OCI-M1 (cell line): Measurements from ENCODE around the gene SRPX.

Experiments used
- DNase-seq: peaks from one replicate; lab custom pipeline; 2025; lab: John Stamatoyannopoulos, UW

The SRPX gene

DNA sequence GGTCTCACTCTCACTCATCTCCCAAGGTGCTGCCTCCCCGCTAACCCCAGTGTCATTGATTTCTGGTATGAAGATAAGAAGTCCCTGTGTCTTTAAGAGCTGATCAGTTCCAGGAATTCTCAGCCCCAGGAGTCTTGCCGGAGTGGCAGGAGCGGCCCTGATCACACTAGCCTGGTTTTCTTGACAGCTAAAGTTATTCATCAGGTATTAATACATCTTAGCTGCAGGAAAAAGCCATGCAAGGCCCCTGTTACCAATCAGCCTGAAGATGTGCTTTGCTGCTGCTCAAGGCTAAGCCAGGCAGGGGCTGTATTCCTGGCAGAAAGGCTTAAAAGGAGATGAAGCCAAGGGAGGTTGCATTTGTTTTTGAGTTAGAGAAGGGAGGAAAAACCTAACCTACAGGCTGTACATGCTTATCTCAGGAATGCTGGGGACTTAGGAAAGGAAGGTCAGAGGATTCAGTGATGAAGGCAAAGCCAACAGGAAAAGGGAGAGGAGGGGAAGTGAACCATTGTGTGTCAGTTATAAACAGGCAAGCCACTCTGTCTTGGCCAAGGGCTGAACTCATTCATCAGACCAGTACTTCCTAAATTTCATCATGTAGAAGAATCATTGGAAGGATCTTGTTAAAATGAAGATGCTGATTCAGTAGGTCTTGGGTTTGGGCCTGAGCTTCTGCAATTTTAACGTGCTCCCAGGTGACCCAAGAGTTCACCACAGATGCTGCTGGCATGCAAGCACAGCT is 8.6 kb downstream of the SRPX start:
- DNase-seq: no peak

DNA sequence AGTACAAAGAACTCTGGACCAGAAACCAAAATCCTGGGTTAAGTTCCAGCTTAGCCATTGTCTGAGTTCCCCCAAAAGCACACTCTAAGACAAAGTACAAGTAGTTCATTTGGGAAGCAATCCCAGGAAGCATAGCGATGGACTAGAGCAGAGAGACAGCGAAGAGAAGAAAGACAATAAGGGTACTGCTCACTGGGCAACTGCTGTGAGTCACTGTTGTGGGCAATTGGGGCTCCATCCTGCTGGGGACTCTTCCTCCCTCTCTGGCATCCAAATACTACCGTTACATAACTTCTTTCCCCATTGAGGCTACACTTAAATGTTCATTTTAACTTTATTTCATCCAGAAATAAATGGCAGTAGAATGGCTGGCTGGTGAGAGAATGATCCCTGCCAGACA is 14.1 kb downstream of the SRPX start:
- DNase-seq: no peak

DNA sequence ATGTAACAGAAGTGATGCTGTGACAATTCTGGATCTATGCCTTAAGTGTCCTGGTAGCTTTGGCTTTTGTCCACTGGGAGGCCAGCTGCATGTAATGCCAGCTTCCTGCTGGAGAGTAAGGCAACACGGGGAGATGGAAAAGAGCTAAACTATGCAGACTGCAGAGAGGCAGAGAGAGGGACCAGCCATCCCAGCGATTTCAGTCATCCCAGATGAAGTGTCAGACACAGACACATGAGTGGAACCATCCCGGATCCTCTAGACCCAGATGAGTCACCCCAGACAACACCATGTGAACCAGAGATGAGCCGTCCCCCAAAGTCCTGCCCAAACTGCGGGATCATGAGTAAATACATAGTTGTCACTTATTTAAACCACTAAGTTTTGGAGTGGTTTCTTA is 14.6 kb downstream of the SRPX start:
- no peak for DNase-seq

DNA sequence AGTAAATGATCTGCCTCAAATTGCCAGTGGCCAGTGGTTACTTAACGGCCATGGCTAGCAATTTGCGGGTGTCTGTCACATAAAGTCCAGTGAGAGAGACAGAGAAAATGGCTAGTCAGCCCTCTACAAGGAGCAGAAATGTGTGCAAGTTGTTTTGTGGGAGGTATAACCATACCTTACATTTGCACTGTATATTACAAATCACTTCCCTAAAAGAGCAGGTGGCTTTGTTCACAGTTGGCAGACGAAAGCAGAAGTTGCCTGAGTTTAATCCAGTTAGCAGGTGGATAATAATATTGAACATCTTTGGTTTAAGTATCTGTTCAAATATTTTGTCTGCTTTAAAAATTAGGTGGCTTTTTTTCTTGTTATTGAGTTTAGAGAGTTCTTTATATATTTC is 15.6 kb downstream of the SRPX start:
- DNase-seq: peak; percentile 7

DNA sequence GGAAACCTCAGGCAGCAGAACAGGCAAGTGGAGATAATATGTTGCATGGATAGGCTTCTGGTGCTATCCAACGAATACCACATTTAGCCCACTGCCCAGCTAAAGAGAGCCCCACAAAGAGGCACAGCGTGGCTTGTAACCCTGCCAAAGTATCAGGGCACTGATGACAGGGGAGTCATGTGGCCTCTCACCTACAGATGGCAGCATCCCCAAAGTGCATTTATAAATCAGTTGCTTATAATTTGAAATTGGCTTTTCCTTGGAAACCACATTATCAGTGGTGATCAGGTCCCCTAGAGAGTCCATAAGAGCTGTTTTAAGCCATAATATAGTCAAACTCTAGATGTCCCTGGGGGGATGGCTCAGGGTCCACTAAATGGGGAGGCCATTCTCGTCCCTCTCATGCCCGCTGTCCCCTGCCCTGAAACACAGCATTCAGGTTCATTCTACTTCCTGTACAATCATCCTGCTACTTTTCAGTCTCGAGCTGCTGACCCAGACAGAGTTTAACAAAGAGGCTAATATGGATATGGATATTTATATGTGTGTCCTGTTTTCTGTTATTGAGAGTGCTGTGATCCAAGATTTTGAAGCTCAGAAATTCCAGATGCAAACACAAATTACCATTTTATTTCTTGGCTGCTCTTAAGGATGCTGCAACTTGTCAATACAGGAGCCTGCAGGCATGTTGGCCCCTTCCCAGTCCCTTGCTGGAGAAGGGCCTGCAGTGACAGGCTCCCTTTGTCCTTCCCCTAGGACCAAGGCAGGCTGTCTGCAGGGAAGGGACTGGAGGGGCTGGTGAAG is 28.5 kb downstream of the SRPX start:
- DNase-seq: peak; percentile 28

DNA sequence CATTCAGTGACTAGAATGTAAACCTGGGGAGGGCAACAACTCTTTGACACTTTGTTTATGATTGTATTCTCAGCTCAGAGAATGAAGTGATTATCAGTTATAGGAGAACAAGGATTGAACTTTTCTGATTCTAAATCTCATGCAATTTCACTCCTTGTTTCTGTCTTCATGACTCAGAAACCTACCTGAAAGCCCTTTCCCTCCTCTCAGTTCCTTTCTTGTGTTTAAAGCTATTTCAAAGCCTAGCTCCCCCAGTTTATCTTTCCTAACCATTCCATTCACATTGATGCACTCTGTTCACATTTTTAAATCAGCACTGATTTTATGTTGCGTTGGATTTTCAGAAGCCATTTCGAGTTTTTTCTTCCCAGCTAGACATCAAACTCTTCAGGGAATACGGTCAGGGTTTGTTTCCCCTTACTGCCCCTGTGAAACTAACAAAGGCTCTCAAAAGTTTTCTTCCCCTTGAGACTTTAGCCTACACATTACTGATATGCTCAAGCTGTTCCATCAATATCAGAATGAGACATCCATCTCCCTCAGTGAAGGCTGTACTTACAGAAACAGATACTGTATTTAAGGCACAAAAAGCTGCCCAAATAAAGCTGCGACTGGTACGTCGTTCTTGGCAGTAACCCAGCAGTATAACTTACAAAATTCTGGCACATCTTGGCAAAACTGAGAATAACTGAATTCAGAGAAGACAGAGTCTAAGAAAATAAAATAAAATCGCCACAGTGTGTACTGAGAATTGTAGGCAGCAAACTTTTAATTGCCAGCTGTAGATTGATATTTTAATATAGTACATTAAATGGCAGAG is 31.0 kb downstream of the SRPX start:
- DNase-seq: no peak

DNA sequence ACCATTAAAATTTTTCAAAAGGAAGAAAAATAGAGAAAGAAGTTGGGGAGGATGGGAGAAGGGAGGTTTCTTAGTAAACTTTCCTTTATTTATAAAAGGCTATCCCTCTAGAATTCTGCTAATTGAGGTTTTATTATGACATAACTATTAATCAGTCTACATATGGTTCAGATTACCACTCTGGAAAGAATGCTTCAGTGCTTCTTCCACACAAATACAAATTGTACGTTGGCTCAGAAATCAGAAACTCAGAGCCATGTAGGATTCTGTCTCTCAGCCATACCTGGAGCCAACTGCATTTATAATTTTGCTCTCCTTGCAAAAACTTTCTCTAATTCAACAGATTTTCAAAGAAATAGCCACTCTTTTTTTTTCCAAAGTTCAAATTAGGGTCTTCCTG is 37.1 kb downstream of the SRPX start:
- DNase-seq: no peak

DNA sequence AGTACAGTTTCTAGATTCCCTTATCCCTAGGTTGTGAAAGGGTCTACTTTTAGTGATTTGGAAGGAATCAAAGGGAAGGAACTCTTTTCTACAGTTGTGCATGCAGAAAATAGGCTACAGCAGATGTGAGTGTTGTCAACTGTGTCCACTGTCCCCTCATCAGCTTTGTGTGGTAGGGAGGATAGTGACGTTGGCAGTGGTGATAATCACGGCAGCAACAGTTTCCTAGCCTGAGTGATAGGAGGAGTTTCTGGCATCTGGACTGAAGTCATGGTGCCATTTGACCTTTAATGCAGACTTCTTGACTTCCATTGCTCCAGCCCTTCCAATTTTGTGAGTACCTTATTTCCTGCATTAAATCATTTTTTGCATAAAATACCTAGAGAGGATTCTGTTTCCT is 39.3 kb downstream of the SRPX start:
- no peak for DNase-seq

DNA sequence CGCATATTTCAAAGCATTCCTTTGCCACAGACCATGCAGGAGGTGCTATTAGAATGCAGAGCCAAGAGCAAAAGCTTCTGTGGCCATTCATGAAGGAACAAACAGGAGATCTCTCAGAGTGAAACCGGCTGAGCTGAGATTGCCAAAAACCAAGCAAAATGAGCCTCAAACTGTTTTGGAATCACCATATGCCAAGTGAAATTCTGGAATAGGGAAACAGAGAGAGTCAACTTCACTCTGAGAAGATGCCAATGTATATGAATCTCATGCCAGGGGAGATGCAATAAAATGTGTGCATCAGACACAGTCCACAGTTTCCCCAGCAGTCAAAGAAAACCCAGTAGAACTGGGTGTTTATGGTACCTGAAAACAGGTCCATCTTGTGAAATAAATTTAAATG is 42.3 kb downstream of the SRPX start:
- DNase-seq: no peak

DNA sequence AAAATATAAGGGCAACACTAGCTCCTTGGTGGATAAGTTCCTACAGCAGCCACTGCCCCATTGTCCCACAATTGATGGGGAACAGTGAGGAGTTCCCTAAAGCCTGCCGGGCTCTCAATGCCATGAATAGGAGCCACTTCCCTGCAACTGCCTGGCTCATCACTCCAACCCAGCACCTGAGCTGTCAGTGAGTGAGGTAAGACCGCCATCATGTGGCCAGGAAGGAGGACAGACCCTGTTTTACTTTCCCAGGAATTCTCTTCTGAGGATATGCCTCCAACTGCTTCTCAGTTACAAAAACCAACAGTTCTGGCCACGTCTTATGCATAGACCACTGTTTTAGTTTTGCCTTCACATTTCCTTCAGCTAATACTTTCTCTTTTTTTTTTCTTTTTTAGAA is 45.5 kb downstream of the SRPX start:
- DNase-seq: peak; percentile 55

DNA sequence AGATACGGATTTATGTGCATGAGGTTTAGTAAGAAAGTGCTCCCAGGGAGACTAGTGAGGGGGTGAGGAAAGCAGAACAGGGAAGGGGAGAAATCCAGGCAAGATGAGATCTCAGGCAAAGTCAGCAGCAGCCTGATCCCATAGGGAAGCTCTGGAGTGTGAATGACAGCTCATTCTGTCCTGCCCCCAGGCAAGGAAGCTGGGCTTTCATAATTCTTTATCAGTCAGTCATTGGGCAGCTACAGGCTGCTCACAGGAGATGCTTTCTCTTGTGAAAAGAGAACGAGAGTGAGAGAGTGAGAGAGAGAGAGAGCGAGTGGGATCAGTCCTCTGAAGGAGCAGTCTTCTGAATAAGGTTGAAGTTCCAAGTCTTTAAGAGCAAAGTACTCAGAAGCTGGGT is 48.1 kb downstream of the SRPX start:
- DNase-seq: no peak

DNA sequence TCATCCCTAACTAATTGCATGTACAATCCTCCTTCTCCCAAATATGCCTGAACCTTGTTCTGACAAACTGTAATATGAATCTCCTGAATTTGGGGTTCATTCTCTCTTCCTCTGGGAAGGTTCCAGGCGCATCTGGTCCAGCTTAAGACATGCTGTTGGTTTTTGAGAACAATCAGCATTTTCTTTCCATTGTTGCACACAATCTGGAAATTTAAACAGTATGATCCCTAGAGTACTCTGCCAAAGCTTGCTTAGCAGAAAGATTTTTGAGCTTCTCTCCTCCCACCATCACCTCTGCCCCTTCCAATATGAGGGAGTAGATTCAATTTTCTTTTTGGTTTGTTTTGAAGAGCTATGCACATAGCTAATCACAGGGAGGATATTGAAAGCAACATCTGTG is 50.1 kb downstream of the SRPX start:
- DNase-seq: no peak

DNA sequence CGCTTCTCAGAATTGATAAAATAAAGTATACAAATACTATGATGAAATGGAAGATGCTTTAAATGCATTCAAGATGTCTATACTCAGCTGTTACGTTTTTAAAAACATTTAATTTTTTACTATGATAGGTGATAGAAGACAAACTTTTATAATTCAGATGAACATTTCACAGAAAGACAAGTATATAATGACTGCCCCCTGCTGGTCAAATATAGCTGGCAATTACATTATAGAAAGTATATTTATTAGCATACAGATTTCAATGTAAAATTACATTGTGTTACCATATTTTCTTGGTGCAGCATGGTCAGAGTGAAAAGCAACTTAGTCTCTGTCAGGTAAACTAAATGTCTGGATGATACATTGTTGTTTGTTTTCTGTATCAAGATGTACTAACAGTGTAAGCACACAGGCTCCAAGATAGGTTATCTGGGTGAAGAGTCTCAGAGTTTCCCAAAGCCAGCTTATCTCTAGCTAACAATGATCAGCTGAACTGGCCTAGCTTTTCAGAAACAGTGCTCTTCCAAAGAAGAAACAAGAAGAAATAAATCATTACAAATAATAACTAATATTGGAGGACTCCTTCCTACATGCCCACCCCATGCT is 54.1 kb downstream of the SRPX start:
- DNase-seq: peak; percentile 58

DNA sequence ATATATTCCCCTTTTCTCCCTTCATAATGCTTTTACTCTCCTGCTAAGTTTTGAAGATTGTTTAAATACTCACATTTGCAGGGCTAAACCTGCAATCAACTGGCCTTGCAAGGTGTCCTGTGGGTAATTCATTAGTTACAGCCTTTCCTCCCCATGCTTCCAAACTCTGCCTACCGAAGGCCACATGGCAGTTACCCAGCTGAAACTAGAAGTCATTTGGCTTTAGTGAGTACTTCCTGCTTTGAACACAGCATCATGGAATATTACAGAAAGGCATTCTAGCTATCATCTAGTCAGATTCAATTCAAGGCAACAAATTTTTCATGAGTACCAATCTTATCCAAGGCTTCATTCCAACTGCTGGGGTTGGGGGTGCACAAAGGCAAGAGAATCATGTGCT is 55.6 kb downstream of the SRPX start:
- no peak for DNase-seq

DNA sequence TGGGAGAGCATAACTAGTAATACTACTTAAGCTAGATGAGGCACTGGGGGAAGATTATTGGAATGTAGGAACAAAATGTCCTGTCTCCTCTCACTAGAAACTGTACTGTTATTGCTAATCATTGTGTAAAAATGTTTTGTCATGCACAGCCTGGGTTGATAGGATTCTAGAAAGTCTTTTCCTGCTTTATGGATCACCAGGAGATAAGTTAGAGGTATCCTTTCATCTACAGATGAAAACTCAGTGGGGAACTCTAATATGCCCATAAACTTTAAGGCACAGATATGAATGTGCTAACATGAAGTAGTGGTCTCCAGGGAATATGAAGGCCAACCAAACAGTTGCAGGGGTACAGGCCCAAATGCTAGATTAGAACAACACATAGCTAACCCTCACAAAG is 57.5 kb downstream of the SRPX start:
- DNase-seq: no peak

DNA sequence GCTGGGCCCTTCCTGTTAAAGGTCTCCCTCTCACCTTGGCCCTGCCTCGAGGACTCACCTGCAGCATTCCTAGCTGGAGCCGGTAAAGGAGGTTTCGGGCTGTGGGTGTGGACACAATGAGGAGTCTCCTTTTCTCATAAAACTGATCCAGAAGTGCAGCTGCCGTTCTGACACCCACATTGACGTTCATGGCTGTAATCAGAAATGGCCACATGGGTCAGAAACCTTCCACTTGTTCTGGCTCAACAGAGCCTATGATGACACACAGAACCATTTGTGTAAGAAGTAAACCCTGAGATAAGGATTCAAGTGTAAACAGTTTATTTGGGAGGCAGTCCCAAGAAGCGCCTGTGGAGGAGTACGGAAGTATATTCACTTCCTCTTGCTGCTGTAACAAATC is 63.8 kb downstream of the SRPX start:
- no peak for DNase-seq

DNA sequence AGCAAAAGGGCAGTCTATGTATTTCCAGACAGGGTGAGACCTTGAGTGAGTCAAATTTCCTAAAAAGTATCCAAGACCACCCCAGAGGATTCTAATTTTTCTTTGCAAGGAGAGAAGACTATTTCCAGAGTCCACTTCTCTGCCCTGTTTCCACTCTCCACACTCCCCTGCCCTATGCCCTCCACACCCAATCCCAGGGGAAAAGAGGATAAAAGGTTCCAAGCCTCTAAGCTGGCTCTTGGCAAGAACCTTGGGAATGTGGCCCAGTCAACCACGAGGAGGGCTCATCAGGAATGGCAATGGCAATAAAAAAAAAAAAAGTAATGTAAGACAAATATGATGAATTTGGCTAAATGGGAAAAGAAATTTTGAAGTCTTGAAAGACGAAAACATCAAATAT is 65.9 kb downstream of the SRPX start:
- DNase-seq: no peak

DNA sequence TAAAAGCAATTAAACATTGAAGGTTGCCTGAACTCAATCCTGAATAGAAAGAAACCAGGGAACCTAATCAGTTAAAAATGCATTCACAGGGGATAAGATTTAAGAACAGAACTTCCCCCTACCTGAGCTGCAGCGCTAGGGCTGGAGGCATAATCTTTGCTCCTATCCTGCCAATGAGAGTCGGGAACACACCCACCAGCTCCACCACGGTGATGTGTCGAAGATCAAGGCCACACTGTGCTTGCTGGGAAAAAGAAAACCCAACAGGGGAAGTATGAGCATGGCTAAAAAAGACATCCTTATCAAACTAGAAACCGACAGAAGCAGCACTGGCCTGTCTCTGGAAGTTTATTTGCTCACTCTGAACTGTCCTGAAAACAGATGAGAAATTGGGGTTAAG is 66.3 kb downstream of the SRPX start:
- DNase-seq: peak; percentile 3

DNA sequence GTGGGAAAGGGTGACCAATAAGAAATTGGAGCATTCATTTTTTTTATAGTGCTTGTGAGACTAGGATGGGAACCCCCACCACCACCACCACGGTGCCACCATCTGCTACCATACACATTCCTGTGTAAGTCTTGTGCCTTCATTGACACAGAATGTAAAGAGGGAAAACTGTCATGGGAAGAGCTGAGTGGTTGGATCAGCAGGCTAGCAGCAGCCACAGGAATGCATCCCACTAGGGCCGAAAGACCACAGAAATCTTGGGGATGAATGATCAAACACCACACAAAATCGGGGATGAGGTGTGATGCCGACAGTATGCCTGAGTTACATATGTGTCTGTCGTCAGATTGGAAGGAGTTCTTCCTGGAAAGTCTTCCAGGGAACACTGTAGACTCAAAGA is 69.2 kb downstream of the SRPX start:
- no peak for DNase-seq

DNA sequence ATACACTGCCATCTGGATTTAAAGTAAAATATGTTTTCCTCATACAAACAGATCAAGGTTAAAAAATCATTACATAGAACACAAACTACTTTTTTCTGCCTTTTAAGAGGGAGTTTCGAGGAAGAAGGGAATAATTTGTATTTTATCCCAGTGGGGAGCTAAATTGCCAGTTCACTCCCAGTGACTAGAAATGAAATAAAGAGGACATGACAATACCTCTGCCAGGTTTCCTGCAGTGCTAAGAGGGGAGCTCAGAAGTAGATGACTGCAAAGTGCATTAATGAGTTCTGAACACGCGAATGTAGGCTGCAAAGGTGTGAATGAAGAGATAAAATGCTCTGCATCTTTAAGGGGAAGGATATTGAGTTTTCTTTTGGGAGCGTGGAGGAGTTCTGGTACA is 69.7 kb downstream of the SRPX start:
- DNase-seq: no peak

DNA sequence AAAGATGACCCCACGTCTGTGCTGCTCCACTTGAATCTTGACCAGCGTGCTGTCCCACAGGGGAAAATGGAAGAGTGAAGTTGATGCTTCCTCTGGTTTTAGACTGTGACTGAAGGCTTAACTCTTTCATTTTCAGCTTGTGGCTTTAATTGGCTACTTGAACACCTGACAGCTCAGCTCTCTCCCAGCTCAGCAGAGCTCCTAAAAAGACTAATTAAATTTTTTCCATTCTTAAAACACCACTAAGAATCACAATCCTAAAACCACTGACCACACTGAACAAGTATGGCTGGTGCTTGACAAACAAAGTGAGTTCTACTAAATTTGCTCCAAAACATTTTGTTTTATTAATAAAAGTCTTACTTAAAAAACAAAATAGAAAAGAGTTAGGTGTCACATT is 71.7 kb downstream of the SRPX start:
- no peak for DNase-seq

DNA sequence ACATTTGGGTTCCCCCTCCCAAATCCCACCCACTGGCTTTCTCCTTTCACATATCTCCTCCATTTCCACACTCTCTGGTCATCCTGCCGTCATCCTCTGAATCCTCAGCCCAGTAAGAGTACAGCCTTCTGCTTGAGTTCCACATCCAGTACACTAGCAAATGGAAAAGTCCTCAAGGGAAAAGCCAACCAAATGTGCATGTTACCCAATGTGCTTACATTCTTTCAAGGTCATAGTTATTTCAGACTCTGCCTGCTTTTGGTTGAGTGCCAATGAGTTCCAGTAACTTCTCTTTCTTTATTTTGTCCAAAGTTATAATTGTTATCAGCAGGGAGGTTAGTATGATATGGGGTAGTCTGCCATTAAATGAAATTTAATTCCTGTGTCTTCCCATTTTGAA is 78.1 kb downstream of the SRPX start:
- DNase-seq: no peak
